HEK293T (cell line): ENCODE data around the gene CCSAP.

Experiments used
- CTCF ChIA-PET: fragments of 350-600 bp; formaldehyde crosslinking; extraction: SDS; loops from one replicate; lab custom pipeline; 2021; ENCODE audit warnings: antibody characterized with exemption, inconsistent platforms; lab: Yijun Ruan, JAX
- POLR2A ChIA-PET: fragments of 350-600 bp; formaldehyde crosslinking; extraction: SDS; loops from one replicate; lab custom pipeline; 2020; ENCODE audit warnings: antibody characterized with exemption, inconsistent platforms; lab: Yijun Ruan, JAX
- DNase-seq: peaks from one replicate; pipeline ENCODE4 v3.0.0; 2012; ENCODE audit warnings: mixed read lengths; ENCODE audit errors: extremely low spot score
- ARNT ChIP-seq: fragments of 450-650 bp; IDR thresholded peaks from 2 replicates; pipeline ENCODE4 v1.6.1; 2017; ENCODE audit warnings: mild to moderate bottlenecking
- BHLHE40 ChIP-seq: fragments of 450-650 bp; IDR thresholded peaks from 2 replicates; pipeline ENCODE4 v1.6.1; 2016; ENCODE audit warnings: mild to moderate bottlenecking, moderate library complexity, borderline replicate concordance
- CTBP1 ChIP-seq: fragments of 450-650 bp; IDR thresholded peaks from 2 replicates; pipeline ENCODE4 v1.6.1; 2016; ENCODE audit warnings: borderline replicate concordance
- ELF4 ChIP-seq: fragments of 450-650 bp; IDR thresholded peaks from 2 replicates; pipeline ENCODE4 v1.6.1; 2017; ENCODE audit warnings: antibody characterized with exemption
- FOXA1 ChIP-seq: fragments of 450-650 bp; IDR thresholded peaks from 2 replicates; pipeline ENCODE4 v1.6.1; 2016; ENCODE audit warnings: mild to moderate bottlenecking
- FOXK2 ChIP-seq: fragments of 450-650 bp; IDR thresholded peaks from 2 replicates; pipeline ENCODE4 v1.6.1; 2016; ENCODE audit warnings: mild to moderate bottlenecking
- FOXM1 ChIP-seq: fragments of 450-650 bp; IDR thresholded peaks from 2 replicates; pipeline ENCODE4 v1.6.1; 2017; ENCODE audit warnings: mild to moderate bottlenecking, borderline replicate concordance
- HDGF ChIP-seq: fragments of 450-650 bp; IDR thresholded peaks from 2 replicates; pipeline ENCODE4 v1.6.1; 2017; ENCODE audit warnings: antibody characterized with exemption, borderline replicate concordance
- L3MBTL2 ChIP-seq: fragments of 450-650 bp; conservative IDR thresholded peaks from 2 replicates; pipeline ENCODE4 v1.6.1; 2016; ENCODE audit warnings: mild to moderate bottlenecking
- LEF1 ChIP-seq: fragments of 450-650 bp; IDR thresholded peaks from 2 replicates; pipeline ENCODE4 v1.6.1; 2017; ENCODE audit warnings: mild to moderate bottlenecking, borderline replicate concordance
- NFRKB ChIP-seq: fragments of 450-650 bp; IDR thresholded peaks from 2 replicates; pipeline ENCODE4 v1.6.1; 2016; ENCODE audit warnings: mild to moderate bottlenecking, moderate library complexity
- PKNOX1 ChIP-seq: fragments of 450-650 bp; IDR thresholded peaks from 2 replicates; pipeline ENCODE4 v1.6.1; 2016
- SP1 ChIP-seq: fragments of 450-650 bp; IDR thresholded peaks from 2 replicates; pipeline ENCODE4 v1.6.1; 2017
- SUZ12 ChIP-seq: fragments of 450-650 bp; IDR thresholded peaks from 2 replicates; pipeline ENCODE4 v1.6.1; 2016; ENCODE audit warnings: mild to moderate bottlenecking
- TARDBP ChIP-seq: fragments of 450-650 bp; IDR thresholded peaks from 2 replicates; pipeline ENCODE4 v1.6.1; 2016
- ZNF384 ChIP-seq: fragments of 450-650 bp; IDR thresholded peaks from 2 replicates; pipeline ENCODE4 v1.6.1; 2016

Gene CCSAP

GRCh38 chr1:229341774-229342655, 832 bp downstream of the CCSAP start:
- CTCF ChIA-PET: interaction anchor here (0.6 kb wide), 1 partner anchor 65 kb away, joined by 3 read pairs; no protein-coding TSS in a partner anchor
- TF ChIP-seq SUZ12: no peak
- TF ChIP-seq L3MBTL2: peak; percentile 59
- POLR2A ChIA-PET: interaction anchor here (0.9 to 1.5 kb wide), 8 partner anchors 9 to 504 kb away, joined by 3 to 5 read pairs (median 3); no protein-coding TSS in a partner anchor
- peak; percentile 89 for DNase-seq

- POLR2A ChIA-PET: interaction anchor here (1.2 kb wide), 1 partner anchor 502 kb away, joined by 3 read pairs; no protein-coding TSS in a partner anchor
- no peak for DNase-seq
- CTCF ChIA-PET: interaction anchor here (0.9 kb wide), 1 partner anchor 110 kb away, joined by 3 read pairs; no protein-coding TSS in a partner anchor
- TF ChIP-seq TARDBP (no peak), CTBP1 (no peak), ELF4 (no peak), BHLHE40 (no peak), SUZ12 (no peak), FOXA1 (no peak)
Measured at GRCh38 chr1:229340496-229340895, 2.4 kb downstream of the CCSAP start.

- CTCF ChIA-PET: no interaction called here
- no peak for DNase-seq
- TF ChIP-seq L3MBTL2 (no peak), HDGF (no peak), ELF4 (no peak), BHLHE40 (no peak), ARNT (no peak), NFRKB (no peak), PKNOX1 (no peak), CTBP1 (no peak)
- POLR2A ChIA-PET: no interaction called here
Measured at GRCh38 chr1:229339520-229339919, 3.3 kb downstream of the CCSAP start.

GRCh38 chr1:229339086-229339485, 3.8 kb downstream of the CCSAP start:
- no peak for DNase-seq
- POLR2A ChIA-PET: no interaction called here
- CTCF ChIA-PET: interaction anchor here (0.6 kb wide), 1 partner anchor 98 kb away, joined by 7 read pairs; no protein-coding TSS in a partner anchor
- no peak for TF ChIP-seq ARNT
- no peak for TF ChIP-seq NFRKB
- no peak for TF ChIP-seq LEF1
- TF ChIP-seq ZNF384: no peak

GRCh38 chr1:229336345-229336744, 6.5 kb downstream of the CCSAP start:
- DNase-seq: no peak
- POLR2A ChIA-PET: no interaction called here
- CTCF ChIA-PET: no interaction called here
- TF ChIP-seq SUZ12 (no peak), FOXM1 (no peak), FOXA1 (no peak), SP1 (no peak), LEF1 (no peak), PKNOX1 (no peak), FOXK2 (no peak), NFRKB (no peak), BHLHE40 (no peak)

- TF ChIP-seq PKNOX1: no peak
- no peak for TF ChIP-seq SUZ12
- no peak for TF ChIP-seq CTBP1
- TF ChIP-seq FOXM1: no peak
- no peak for TF ChIP-seq LEF1
- no peak for TF ChIP-seq TARDBP
- no peak for TF ChIP-seq ZNF384
- no peak for TF ChIP-seq L3MBTL2
- TF ChIP-seq FOXK2: no peak
- no peak for TF ChIP-seq SP1
- TF ChIP-seq BHLHE40: no peak
- no peak for TF ChIP-seq NFRKB
- no peak for TF ChIP-seq ARNT
- CTCF ChIA-PET: no interaction called here
- POLR2A ChIA-PET: no interaction called here
- no peak for DNase-seq
Measured at GRCh38 chr1:229334716-229335115, 8.1 kb downstream of the CCSAP start.

GRCh38 chr1:229334269-229334668, 8.6 kb downstream of the CCSAP start:
- TF ChIP-seq ARNT: no peak
- TF ChIP-seq BHLHE40: no peak
- no peak for TF ChIP-seq HDGF
- TF ChIP-seq CTBP1: no peak
- TF ChIP-seq NFRKB: no peak
- no peak for TF ChIP-seq SP1
- TF ChIP-seq PKNOX1: no peak
- no peak for TF ChIP-seq SUZ12
- TF ChIP-seq LEF1: no peak
- TF ChIP-seq FOXK2: no peak
- TF ChIP-seq FOXA1: no peak
- TF ChIP-seq ZNF384: no peak
- TF ChIP-seq TARDBP: no peak
- TF ChIP-seq L3MBTL2: no peak
- TF ChIP-seq FOXM1: no peak
- TF ChIP-seq ELF4: no peak
- DNase-seq: no peak
- ChIA-PET CTCF (no interaction called here), POLR2A (no interaction called here)
